ENCODE results near the gene GCSAML.

Gene GCSAML

GRCh38 chr1:247552231-247552630, 3.3 kb downstream of the GCSAML start:
- TF ChIP-seq GABPA (IDR thresholded peaks at IDR 0.05; ENCODE audit: low read depth) (no peak), SPI1 (IDR thresholded peaks at IDR 0.05; ENCODE audit: borderline replicate concordance, low read depth) (no peak), POLR2AphosphoS5 (IDR thresholded peaks at IDR 0.05; ENCODE audit: low read depth) (no peak), CTCF (IDR thresholded peaks at IDR 0.05; ENCODE audit: insufficient read depth, low read length) (no peak), REST (IDR thresholded peaks at IDR 0.05; ENCODE audit: insufficient replicate concordance, low read depth) (no peak)
- DNase-seq (ENCODE audit: low read depth in 1 of 2, low spot score in 1 of 2) = no peak
- no peak overlapping the region for H3K4me3 ChIP-seq (replicated peaks; ENCODE audit: insufficient read depth, low read length)
- H3K27me3 ChIP-seq (ENCODE audit: insufficient read depth, poor library complexity, severe bottlenecking) = no peaks in the 10 kb centered on the region
- no peak overlapping the region for H3K27ac ChIP-seq (replicated peaks)

GRCh38 chr1:247557926-247558674, 9.2 kb downstream of the GCSAML start:
- Histone ChIP-seq H3K4me3 (replicated peaks; ENCODE audit: insufficient read depth, low read length) (no peak overlapping the region), H3K27ac (replicated peaks) (no peak overlapping the region), H3K27me3 (ENCODE audit: insufficient read depth, poor library complexity, severe bottlenecking) (no peaks in the 10 kb centered on the region)
- no peak for TF ChIP-seq REST (IDR thresholded peaks at IDR 0.05; ENCODE audit: insufficient replicate concordance, low read depth)
- TF ChIP-seq GABPA (IDR thresholded peaks at IDR 0.05; ENCODE audit: low read depth) = no peak
- TF ChIP-seq POLR2AphosphoS5 (IDR thresholded peaks at IDR 0.05; ENCODE audit: low read depth) = no peak
- TF ChIP-seq SPI1 (IDR thresholded peaks at IDR 0.05; ENCODE audit: borderline replicate concordance, low read depth) = no peak
- TF ChIP-seq CTCF (IDR thresholded peaks at IDR 0.05; ENCODE audit: insufficient read depth, low read length) = no peak
- no peak for DNase-seq (ENCODE audit: low read depth in 1 of 2, low spot score in 1 of 2)

- no peak overlapping the region for H3K4me3 ChIP-seq (replicated peaks; ENCODE audit: insufficient read depth, low read length)
- H3K27me3 ChIP-seq (ENCODE audit: insufficient read depth, poor library complexity, severe bottlenecking) = no peaks in the 10 kb centered on the region
- TF ChIP-seq SPI1 (IDR thresholded peaks at IDR 0.05; ENCODE audit: borderline replicate concordance, low read depth) = no peak
- TF ChIP-seq CTCF (IDR thresholded peaks at IDR 0.05; ENCODE audit: insufficient read depth, low read length) = no peak
- TF ChIP-seq REST (IDR thresholded peaks at IDR 0.05; ENCODE audit: insufficient replicate concordance, low read depth) = no peak
- no peak for TF ChIP-seq POLR2AphosphoS5 (IDR thresholded peaks at IDR 0.05; ENCODE audit: low read depth)
- no peak for TF ChIP-seq GABPA (IDR thresholded peaks at IDR 0.05; ENCODE audit: low read depth)
- DNase-seq (ENCODE audit: low read depth in 1 of 2, low spot score in 1 of 2) = no peak
- no peak overlapping the region for H3K27ac ChIP-seq (replicated peaks)
These were observed 12.8 kb downstream of the GCSAML start for GRCh38 chr1:247561711-247562110.

Data from HL-60 (cell line).